GM20431 (cell line): ENCODE data around the gene MLKL.
"Not testable (repeated sequence)": the region's sequence is repeated elsewhere in the genome, so short reads cannot be mapped to it uniquely, and the experiment has no call there.

ENCODE experiments used
- in situ Hi-C: fragments of 300-500 bp; cut with MseI, MboI; formaldehyde crosslinking; loops from one replicate; pipeline ENCODE4 v1.15.0; 2020; ENCODE audit warnings: low sequenced_read_pairs; ENCODE audit not compliant: unreplicated experiment

The MLKL gene

DNA sequence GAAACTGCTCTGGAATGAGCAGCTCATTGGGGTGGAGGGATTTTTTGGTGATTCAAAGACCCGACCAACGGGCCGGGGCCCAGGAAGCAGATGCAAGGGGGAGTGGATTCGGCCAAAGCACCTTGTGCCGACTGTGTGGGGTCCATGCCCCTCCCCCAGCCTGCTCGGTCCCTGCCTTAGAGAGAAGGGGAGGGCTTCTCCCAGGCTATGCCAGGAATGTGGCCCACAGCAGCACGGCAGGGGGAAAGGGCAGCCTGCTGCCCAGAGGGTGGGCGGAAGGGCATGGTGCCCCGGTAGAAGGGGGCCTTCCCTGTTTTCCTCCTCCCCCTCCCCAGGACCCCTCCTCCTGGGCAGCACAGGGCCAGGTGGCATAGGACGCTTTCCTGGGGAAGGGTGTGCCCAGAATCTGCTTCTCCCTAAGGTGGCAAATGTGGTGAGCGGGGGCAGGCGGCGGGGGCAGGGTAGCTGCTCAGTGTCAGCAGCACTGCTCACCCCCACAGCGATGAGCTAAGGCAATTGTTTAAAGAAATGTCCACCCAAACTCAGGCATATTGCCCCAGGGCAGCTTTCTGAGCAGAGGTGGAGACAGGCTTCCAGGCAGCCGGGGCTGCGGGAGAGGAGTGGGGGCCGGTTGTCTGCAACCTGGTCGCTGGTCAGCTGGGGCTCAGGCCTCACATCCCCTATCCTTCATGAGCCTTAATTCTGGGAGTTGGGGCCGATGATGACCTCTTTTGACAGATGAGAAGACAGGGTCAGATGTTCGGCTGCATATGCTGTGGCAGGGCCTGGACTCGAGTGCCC is 33.9 kb upstream of the MLKL start:
- in situ Hi-C loops, result no loop called here

DNA sequence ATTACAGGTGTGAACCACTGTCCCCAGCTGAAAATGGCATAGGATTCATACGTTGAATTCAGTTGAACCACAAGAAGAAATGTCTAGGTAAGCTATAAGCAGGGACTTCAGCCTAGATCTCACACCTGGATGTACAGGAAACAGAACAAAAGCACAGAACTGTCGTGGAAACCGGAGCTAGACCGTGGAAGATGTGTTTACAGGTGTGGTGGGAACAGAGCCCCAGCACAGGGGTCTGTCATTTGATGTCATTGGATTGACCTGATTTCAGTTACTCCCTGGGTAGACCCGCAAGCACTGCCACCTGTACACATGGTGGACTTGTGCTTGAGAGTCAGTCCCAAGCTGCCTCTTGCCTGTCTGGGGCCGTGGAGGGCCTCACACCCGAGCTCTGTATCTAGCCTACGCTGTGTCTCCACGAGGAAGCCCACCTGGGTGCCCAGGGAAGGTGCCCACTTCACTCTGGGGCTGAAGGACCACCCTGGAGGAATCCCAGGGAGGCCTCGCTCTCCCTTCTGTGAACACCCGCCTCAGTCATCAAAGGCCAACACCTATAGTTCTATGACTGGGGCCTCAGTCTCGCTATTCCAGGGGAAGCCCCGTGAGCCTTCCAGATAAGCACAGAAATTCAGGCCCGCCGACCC is 32.2 kb upstream of the MLKL start:
- in situ Hi-C loops, result no loop called here

DNA sequence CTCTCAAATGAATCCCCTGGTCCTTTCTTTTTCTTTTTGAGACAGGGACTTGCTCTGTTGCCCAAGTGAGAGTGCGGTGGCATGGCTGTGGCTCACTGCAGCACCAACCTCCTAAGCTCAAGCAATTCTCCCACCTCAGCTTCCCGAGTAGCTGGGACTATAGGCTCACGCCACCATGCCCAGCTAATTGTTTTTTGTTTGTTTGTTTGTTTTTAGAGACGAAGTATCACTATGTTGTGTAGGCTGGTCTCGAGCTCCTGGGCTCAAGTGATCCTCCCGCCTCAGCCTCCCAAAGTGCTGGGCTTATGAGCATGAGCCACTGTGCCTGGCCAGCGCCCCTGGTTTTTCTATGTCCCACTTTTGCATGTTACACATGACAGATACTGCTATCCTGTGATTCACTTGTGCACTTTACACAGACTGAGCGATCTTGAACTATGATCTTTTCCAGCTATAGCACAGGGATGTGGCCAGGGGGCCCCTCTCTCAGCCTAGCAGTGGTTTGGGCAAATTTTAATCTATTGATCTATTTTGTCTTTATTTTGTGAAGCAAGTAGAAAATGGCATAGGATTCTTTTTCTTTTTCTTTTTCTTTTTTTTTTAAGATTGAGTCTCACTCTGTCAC is 31.3 kb upstream of the MLKL start:
- in situ Hi-C loops, result no loop called here

DNA sequence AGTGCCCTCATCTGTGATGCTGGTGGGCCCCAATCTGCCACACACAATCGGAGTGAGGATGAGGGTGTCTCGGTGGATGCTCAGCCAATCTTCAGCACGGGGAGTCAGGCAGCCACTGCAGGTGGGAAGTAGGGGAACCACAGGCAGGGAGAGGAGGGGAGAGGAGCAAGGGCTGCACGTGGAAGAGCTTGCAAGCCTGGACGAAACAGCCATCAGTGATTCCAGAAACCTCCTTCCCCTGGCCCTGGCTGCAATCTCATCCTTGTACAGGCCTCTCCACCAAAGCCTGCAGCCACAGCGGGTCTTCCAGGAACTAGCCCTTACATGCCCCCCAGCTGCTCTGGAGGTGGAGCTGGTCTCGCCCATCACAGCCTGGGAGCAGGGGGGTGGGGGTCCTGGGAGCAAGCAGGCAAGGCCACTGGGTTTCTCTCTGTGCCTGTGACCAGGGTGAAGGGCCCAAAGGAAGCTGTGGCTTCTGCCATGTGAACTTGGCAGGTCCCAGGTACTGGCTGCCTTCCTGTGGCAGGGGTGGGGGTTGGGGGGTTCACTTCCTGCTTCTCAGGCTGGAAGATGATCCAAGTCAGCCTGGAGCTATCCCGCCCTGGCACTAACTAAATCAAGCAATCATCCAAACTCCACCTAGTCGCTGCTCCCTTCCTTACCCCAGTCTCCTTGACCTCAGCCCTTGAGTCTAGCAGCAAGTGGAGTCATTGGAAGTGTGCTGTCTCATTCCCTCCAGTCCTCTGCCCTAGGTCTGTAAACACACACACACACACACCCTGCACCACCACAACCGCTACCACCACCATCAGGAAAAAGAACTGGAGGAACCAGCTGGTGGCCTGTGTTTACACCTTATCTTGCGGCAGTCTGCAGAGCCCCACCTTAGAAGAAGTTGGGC is 29.4 kb upstream of the MLKL start:
- in situ Hi-C loops, result no loop called here

DNA sequence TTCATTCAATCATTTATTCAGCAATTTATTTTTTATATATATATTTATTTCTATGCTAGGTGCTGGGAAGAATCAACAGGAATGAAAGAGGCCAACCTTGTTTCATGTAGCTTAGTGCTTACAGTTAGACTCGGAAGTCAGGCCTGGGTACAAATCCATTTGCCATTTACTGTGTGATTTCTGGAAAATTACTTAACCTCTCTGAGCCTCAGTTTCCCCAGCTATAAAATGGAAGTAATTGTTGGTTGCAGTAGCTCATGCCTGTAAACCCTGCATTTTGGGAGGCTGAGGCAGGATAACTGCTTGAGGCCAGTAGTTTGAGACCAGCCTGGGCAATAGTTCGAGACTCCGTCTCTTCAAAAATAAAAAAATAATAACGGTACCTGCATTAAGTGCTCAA is 27.2 kb upstream of the MLKL start:
- in situ Hi-C loops, result no loop called here

DNA sequence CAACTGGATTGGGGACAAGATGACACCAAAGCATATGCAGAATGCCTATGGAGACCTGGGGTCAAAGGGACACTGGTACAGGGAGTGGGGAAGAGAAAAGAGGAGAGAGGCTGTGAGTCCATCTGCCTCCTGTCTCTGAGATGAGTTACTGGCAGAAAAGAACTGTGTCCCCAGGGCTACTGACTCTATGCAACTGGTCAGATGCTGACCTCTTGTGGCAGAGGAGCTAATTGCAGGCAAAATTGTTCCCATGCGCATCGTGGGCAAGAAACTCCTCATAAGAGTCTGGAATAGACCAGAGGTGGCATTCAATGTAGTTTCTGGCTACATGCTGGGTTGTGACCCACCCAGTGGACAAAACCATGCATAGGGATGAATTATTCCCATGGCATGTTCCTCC is 26.1 kb upstream of the MLKL start:
- in situ Hi-C loops, result no loop called here

DNA sequence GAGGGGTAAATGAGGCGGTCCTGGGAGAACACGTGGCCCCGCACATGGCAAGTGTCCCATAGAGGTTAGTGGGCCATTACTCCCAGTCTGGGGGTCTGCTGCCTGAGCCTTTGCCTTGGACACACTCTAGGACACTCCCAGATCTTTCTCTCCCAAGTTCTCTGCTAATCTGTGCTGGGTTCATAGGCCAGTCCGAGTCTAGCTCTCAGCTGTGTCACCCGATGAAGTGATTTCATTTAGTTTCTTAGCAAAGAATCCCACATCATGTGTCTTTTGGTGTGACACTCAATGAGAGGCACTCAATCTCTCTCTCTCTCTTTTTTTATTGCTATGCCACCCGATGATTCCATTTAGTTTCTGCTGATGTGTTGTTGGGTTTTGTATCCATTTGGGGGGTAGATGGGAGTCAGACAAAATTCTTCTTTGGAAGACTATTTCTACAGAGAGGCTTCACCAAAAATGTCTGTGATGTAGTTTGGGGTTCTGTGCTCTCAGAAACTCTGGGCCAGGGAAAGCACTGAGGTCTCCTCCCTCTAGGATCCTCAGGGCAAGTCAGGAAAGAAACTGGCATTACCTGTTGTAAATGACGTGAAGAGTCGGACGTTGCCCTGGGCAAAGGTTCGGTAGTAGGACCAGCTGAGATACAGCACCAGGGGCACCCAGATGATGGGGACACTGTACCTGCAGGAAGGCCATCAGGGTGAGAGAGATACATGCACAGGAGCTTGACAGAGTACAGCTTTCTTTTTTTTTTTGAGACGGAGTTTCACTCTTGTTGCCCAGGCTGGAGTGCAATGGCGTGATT is 25.2 kb upstream of the MLKL start:
- in situ Hi-C loops, result no loop called here

DNA sequence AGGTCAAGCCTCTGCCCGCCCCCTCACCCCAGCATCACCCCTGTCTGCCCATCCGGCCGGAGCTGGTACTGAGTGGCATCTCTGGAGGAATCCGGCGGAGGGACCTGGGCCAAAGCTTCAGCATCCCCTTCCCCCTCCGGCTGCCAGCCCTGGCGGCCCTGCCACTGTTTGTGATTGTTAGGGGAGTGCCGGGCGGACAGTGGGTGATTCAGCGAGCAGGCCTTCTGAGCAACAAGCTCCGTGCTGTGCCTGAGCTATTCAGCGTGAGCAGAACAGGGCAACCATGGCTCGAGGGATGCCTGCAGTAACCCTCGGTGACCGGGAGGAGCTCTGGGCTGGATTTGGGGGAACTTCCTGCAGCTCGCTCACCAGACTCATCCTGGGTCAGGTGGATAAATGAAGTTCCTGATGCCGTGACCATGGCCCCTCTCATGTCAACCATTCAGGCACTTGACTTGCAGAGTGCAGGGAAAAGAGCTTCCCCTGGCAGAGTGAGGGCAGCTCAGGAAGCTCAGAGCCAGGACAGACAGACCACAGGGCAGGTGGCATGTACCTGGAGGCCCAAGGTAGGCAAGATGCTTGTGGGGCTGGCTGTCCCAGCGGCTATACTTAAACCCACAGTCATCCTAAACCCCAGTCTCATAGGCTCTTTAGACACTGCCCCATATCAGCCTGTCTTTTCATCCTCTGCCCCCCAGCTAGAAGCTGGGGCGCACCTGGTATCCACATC is 24.3 kb upstream of the MLKL start:
- in situ Hi-C loops, result no loop called here

DNA sequence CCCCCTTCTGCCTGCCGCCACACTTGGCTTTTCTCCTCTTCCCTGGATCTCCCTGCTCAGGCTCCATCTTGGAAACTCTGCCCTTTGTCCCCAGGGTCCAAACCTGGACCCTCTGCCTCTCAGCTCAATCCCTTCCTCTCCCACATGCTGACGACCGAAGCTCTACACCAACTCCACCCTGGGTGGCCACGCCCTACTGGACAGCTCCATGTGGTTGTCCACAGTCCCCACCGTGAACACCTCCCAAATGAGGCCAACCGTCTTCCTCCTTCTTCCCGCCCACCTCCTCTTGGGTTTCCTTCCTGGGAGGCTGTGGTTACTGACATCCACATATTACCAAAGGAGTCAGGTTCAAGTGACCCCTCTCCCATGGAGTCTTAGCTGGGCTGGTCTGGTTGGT is 22.6 kb upstream of the MLKL start:
- in situ Hi-C loops, result no loop called here

DNA sequence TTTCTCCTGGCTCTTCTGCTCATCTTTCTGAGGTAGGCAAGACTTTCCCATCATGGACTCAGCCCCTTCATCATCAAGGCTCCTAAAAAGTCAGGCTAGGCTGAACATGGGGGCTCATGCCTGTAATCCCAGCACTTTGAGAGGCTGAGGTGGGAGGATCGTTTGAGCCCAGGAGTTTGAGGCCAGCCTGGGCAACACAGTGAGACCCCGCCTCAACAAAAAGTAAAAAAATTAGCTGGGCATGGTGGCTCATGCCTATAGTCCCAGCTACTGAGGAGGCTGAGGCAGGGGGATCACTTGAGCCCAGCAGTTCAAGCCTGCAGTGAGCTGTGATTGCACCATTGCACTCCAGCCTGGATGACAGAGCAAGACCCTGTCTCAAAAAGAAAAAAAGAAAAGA is 21.5 kb upstream of the MLKL start:
- in situ Hi-C loops, result not testable (repeated sequence)

DNA sequence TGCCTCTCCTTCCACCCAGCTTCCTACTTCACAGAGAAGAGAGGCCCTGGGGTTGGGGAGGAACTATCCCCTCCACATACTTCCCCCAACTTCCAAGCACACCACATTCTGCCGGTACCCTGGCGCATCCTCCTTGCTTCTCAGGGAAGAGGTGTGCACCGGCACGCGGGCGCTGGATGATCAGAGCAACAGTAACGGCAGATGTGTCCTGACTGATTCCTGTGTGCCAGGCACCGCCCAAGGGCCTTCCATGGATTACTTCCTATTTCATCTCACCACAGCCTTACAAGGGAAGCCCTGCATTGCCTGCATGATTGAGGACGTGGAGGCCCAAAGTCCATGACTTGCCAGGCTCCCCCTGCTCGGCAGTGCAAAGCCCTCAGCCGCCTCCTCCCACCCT is 21.1 kb upstream of the MLKL start:
- in situ Hi-C loops, result no loop called here

DNA sequence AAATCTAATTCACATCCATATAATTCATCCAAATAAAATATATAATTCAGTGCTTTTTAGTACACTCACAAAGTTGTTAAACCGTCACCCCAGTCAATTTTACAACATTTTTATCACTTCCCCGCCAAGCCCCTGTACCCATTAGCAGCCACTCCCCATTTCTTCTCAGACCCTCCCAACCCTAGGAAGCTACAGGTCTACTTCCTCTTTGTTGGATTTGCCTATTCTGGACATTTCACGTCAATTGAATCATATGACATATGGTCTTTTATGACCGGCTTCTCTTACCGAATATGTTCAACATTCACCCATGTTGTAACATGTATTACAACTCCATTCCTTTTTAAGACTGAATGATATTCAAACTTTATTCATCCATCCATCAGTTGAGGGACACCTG is 19.9 kb upstream of the MLKL start:
- in situ Hi-C loops, result no loop called here

DNA sequence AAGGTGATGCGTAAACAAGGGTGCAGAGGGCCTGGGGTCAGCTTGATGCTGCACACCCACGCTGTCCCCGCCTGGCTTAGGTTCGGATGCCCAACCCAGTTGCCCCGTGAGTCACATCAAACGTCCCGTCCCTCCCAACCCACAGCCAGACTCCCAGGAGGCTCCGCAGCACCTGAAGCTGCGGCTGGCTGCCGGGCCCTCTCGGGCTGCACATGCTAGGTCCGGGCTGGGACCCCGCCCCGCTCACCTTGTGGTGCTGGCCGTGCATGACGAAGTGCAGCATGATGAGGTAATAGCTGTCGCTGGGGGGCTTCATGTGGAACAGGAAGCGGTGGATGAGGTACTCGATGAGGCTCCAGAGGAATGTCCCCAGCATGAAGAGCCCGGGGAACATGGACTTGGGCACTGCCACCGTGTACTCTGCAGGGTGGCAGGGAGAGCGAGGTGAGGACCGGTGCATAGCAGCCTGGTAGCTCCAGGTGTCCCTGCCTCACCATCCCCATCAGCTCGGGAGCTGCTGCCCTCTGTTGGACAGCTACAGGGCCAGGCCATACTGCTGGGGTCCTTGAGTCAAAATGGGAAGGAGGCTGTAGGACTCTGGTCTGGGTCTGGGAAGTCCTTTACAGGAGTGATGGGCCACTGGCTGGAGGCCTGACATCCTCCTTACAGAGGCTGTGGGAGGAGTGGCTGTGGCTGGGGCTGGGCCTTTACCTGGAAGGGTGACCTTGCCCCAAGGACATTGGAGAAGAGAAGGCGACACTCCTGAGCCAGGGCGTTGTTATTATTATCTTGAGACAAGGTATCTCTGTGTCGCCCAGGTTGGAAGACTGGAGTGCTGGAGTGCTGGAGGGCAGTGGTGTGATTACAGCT is 18.3 kb upstream of the MLKL start:
- in situ Hi-C loops, result loop anchor here (10.0 kb wide), 1 partner anchor 146 kb away; no protein-coding TSS in a partner anchor

DNA sequence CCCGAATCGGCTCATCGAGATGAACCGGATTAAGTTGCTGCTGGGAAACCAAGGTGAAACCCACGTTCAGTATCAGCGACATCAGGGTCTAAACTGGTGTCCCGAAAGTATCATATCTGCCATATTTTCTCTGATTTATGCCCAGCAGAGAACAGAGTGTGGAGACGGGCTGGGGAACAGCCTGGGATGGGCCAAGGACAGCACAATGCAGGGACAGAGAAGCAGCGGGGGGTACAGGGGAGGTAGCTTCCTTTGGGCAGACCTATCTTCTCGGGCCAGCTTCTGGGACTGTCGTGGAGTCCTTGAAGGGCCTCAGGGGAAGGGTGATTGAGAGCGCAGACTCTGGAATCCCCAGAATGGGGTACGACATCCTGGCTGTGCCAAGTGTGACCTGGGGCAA is 17.5 kb upstream of the MLKL start:
- in situ Hi-C loops, result loop anchor here (10.0 kb wide), 1 partner anchor 147 kb away; no protein-coding TSS in a partner anchor

DNA sequence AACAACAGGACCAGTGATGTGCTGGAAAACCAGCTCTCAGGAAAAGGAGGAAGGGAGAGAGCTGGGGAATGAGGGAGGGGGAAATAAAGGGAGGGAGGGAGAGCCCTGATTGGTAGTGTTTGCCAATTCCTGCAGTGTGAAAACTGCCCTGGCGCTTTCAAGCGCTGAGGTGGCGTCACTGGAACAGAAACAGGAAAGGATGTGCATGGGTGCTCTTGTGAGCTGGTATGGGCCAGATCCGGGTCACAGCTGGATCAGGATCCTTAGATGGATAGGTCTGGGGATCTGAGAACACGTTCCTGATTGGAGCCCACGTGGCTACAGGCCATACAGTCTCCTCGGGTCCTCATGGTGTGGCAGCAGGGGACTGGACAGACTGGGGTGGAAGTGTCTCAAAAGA is 16.7 kb upstream of the MLKL start:
- in situ Hi-C loops, result loop anchor here (10.0 kb wide), 1 partner anchor 147 kb away; no protein-coding TSS in a partner anchor

DNA sequence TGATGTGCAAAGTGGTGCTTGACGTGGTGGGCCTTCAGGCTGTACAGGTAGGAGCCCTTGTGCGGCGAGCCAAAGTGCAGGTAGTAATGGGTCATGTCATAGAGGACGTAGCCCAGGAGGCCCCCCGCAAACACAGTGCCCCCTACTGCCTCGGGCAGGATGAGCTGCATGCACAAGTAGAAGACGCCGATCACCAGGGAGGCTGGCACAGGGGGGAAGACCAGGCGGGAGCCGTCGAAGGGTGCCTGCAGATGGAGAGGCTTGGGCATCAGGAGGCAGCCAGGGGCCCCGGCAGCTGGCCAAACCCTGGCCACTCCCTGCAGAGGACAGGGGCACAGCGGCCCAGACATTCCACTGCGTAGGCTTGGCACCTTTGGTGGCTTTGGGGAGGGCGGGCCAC is 15.7 kb upstream of the MLKL start:
- in situ Hi-C loops, result loop anchor here (10.0 kb wide), 1 partner anchor 148 kb away; no protein-coding TSS in a partner anchor

DNA sequence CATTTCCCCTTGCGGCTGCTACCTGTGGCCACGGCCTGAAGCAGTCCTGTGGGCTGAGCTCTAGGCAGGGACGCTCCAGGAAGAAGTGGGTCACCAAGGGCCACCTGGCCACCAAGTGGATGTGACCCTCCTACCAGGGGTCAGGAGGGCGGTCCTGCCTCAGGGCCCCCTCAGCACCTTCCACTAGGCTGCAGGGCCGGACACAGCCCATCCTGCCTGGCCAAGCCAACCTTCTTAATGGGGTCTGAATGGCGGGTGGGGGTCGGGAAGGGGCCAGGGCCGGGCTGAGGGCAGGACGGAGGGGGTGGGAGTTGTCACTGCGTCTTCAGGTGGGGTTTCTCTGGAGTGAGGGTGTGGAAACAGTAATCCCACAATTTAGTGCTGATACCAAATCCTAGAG is 13.2 kb upstream of the MLKL start:
- in situ Hi-C loops, result loop anchor here (10.0 kb wide), 1 partner anchor 151 kb away; no protein-coding TSS in a partner anchor

DNA sequence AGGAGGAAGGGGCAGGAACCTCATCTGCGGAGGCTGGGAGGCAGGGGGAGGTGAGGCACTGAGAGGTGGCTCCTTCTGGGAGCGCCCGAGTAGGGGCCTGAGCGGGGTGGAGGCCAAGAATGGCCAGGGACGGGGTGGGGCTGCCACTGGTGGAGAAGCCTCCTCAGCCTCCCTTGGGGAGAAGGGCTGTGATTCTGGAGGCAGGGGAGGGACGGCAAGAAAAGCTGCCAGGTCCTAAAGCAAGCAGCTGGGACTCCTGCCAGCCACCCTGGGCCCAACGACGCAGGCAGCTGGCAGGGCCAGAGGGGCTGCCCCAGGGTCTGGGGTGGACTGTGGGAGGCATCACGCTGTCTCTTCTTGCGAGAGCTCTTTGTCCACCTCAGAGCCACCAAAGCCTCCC is 12.7 kb upstream of the MLKL start:
- in situ Hi-C loops, result loop anchor here (10.0 kb wide), 1 partner anchor 151 kb away; no protein-coding TSS in a partner anchor
